Loucy (cell line): ENCODE data around the gene RPA3.

ENCODE experiments used
- H2AFZ ChIP-seq: fragments of 200-600 bp; sonication (generic); 2 replicates; pipeline ENCODE4 v1.6.0; 2016; ENCODE audit warnings: antibody characterized with exemption, mild to moderate bottlenecking, low read length, moderate library complexity
- H3F3A ChIP-seq: fragments of 200-600 bp; 2 replicates; pipeline ENCODE4 v1.6.0; 2016; ENCODE audit warnings: antibody characterized with exemption, low read depth, mild to moderate bottlenecking
- H3K27me3 ChIP-seq: fragments of 200-600 bp; sonication (generic); 2 replicates; pipeline ENCODE4 v1.6.1; 2014; ENCODE audit warnings: low read length, mild to moderate bottlenecking; ENCODE audit not compliant: insufficient read depth, poor library complexity, severe bottlenecking
- H3K36me3 ChIP-seq: fragments of 200-600 bp; sonication (generic); 2 replicates; pipeline ENCODE4 v1.6.1; 2016; ENCODE audit warnings: low read length; ENCODE audit not compliant: insufficient read depth
- H3K4me1 ChIP-seq: fragments of 200-600 bp; sonication (generic); 2 replicates; pipeline ENCODE4 v1.5.1; 2014; ENCODE audit warnings: low read length, mild to moderate bottlenecking; ENCODE audit not compliant: insufficient read depth, poor library complexity, severe bottlenecking
- H3K4me2 ChIP-seq: fragments of 200-600 bp; sonication (generic); 2 replicates; pipeline ENCODE4 v1.6.0; 2014; ENCODE audit warnings: antibody characterized with exemption, low read length, low read depth, mild to moderate bottlenecking; ENCODE audit not compliant: poor library complexity, severe bottlenecking
- H3K4me3 ChIP-seq: fragments of 200-600 bp; sonication (generic); 2 replicates; pipeline ENCODE4 v1.5.1; 2014; ENCODE audit warnings: low read length, mild to moderate bottlenecking, mixed read lengths; ENCODE audit not compliant: poor library complexity, severe bottlenecking
- H3K79me2 ChIP-seq: fragments of 200-600 bp; sonication (generic); 2 replicates; pipeline ENCODE4 v1.6.1; 2014; ENCODE audit warnings: low read length; ENCODE audit not compliant: insufficient read depth
- H3K9ac ChIP-seq: fragments of 200-600 bp; sonication (generic); 2 replicates; pipeline ENCODE4 v1.6.0; 2014; ENCODE audit warnings: mild to moderate bottlenecking, low read depth, low read length, moderate library complexity; ENCODE audit not compliant: poor library complexity, severe bottlenecking
- H3K9me2 ChIP-seq: fragments of 200-600 bp; sonication (generic); replicated peaks from 2 replicates; pipeline ENCODE4 v1.6.1; 2016; ENCODE audit warnings: low read depth, low read length, mixed read lengths
- H3K9me3 ChIP-seq: fragments of 200-600 bp; sonication (generic); 2 replicates; pipeline ENCODE4 v1.6.1; 2014; ENCODE audit warnings: mild to moderate bottlenecking, antibody characterized with exemption, low read length, low read depth; ENCODE audit not compliant: insufficient read depth
- H4K20me1 ChIP-seq: fragments of 200-600 bp; sonication (generic); 2 replicates; pipeline ENCODE4 v1.6.0; 2014; ENCODE audit warnings: antibody characterized with exemption, low read length, mild to moderate bottlenecking; ENCODE audit not compliant: insufficient read depth, poor library complexity, severe bottlenecking
- CTCF ChIP-seq: fragments of 200-600 bp; sonication (generic); conservative IDR thresholded peaks from 2 replicates; pipeline ENCODE4 v1.5.1; 2014; ENCODE audit warnings: mild to moderate bottlenecking, antibody characterized with exemption, low read length
- EZH2phosphoT487 ChIP-seq: fragments of 200-600 bp; IDR thresholded peaks from 2 replicates; pipeline ENCODE4 v1.6.1; 2018; ENCODE audit warnings: antibody characterized with exemption, mild to moderate bottlenecking, moderate library complexity, borderline replicate concordance

The RPA3 gene

GRCh38 chr7:7713730-7714129 is 4.7 kb downstream of the RPA3 start:
- Histone ChIP-seq H3K27me3 (no peaks in the 10 kb centered on the region), H3K9me3 (no peaks in the 10 kb centered on the region), H3K4me1 (peaks cover 16% of the 10 kb centered on the region), H3K9me2 (no peaks in the 10 kb centered on the region), H3K4me3 (no peak overlapping the region), H3K36me3 (no peaks in the 10 kb centered on the region), H2AFZ (no peak overlapping the region), H3K9ac (no peak overlapping the region), H3K79me2 (no peaks in the 10 kb centered on the region), H4K20me1 (no peaks in the 10 kb centered on the region), H3F3A (no peaks in the 10 kb centered on the region), H3K4me2 (no peak overlapping the region)
- no peak for TF ChIP-seq EZH2phosphoT487
- no peak for TF ChIP-seq CTCF

DNA sequence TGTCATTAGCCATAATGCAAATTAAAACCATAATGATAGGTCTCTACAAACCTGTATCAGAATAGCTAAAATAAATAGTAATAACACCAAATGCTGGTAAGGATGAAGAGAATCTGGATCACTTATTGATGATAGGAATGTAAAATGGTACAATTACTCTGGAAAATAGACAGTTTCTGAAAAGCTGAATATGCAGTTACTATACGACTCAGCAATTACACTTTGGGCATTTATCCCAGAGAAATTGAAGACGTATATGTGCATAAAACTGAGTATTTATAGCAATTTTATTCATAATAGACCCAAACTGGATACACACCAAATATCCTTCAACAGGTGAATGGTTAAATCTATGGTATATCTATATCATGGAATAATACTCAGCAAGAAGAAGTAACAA is 7.9 kb downstream of the RPA3 start:
- Histone ChIP-seq H3K4me1 (peaks cover 12% of the 10 kb centered on the region), H3K4me2 (no peak overlapping the region), H3K36me3 (no peaks in the 10 kb centered on the region), H3K4me3 (no peak overlapping the region), H4K20me1 (no peaks in the 10 kb centered on the region), H3K27me3 (no peaks in the 10 kb centered on the region), H3K9me2 (no peaks in the 10 kb centered on the region), H3K9me3 (no peaks in the 10 kb centered on the region), H3F3A (no peaks in the 10 kb centered on the region), H3K79me2 (no peaks in the 10 kb centered on the region), H2AFZ (no peak overlapping the region), H3K9ac (no peak overlapping the region)
- TF ChIP-seq CTCF, result no peak

- no peak overlapping the region for H3K4me3 ChIP-seq
- H2AFZ ChIP-seq, result no peak overlapping the region
- no peaks in the 10 kb centered on the region for H3K79me2 ChIP-seq
- H3K4me2 ChIP-seq, result no peak overlapping the region
- TF ChIP-seq EZH2phosphoT487, result no peak
- no peak for TF ChIP-seq CTCF
- H3K36me3 ChIP-seq, result no peaks in the 10 kb centered on the region
- no peak overlapping the region for H3K9ac ChIP-seq
- H3F3A ChIP-seq, result no peaks in the 10 kb centered on the region
- no peaks in the 10 kb centered on the region for H4K20me1 ChIP-seq
- H3K9me3 ChIP-seq, result no peaks in the 10 kb centered on the region
- H3K9me2 ChIP-seq, result no peaks in the 10 kb centered on the region
- peaks cover 12% of the 10 kb centered on the region for H3K4me1 ChIP-seq
- H3K27me3 ChIP-seq, result no peaks in the 10 kb centered on the region
Observed at GRCh38 chr7:7709291-7709690, 9.1 kb downstream of the RPA3 start.
